ENCODE results near the gene STXBP5. TPM values are rescaled to one million over a fixed set of nuclear protein-coding genes. Genes with fewer than 3 reads are reported as not detected.
"Not testable (repeated sequence)": the region's sequence is repeated elsewhere in the genome, so short reads cannot be mapped to it uniquely, and the experiment has no call there.

Gene STXBP5
- polyA plus RNA-seq, 2 of the 4 experiments (the other 2 are of a cell fraction) = 10.8 to 17.8 TPM

DNA sequence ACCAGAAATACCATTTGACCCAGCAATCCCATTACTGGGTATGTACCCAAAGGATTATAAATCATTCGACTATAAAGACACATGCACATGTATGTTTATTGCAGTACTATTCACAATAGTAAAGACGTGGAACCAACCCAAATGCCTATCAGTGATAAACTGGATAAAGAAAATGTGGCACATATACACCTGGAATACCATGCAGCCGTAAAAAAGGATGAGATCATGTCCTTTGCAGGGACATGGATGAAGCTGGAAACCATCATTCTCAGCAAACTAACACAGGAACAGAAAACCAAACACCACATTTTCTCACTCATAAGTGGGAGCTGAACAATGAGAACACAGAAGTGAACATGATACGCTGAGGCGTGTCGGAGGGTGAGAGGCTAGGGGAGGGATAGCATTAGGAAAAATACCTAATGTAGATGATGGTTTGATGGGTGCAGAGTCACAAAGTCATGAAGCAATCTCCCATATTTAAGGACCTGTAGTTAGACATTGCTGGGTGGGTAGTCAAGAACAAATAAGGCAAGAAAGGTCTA, 50.8 kb downstream of the STXBP5 start:
- H3K9me3 ChIP-seq; H3K4me3 ChIP-seq; H3K4me2 ChIP-seq; H3K27ac ChIP-seq; H3K4me1 ChIP-seq; DNase-seq (ENCODE audit: low read depth in 1 of 2, low spot score in 1 of 2); CTCF ChIA-PET; FAIRE-seq; POLR2A ChIA-PET; ATAC-seq: not testable (repeated sequence)
- WGBS (ENCODE audit: missing lambda C conversion rate) = 94% methylated on average over 6 of the region's 6 CpGs

DNA sequence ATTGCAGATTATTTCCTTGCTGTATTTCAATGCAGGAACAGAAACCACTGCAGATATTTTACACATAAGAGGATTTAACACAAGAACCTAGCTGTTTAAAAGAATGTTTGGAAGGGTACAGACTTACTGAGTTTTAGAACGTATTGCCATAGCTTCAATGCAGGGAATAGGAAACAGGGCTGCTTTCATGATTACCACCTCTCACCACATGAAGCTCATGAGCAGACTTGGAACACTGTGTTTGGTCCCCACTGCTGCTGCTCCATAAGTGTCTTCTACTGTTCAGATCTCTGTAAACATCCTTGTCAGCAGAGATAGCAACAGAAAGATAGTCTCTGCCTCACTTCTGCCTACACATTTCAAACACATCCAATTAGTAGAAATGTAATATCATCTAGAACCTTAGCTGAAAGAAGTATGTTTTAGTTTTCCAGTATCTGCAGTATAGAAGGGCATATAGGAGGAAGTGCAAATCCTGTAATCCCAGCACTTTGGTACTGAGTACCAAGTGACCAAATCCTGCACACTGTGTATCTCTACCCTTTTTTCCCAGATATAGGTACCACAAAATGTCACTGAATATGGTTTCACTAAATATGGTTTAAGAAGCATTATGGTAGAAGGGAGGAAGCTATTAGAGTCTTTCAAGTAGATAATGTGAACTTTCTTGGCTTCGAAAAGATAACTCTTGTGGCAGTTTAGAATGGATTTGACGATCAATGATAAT, 51.9 kb downstream of the STXBP5 start:
- CTCF ChIA-PET = no interaction called here
- WGBS (ENCODE audit: missing lambda C conversion rate) = 83% methylated on average over 3 of the region's 3 CpGs
- TF ChIP-seq KDM5A (IDR thresholded peaks at IDR 0.05) (no peak), EHF (CRISPR knock-in tag; IDR thresholded peaks at IDR 0.05) (no peak), FOSL2 (IDR thresholded peaks at IDR 0.05) (no peak), FOSL2 (CRISPR knock-in tag; IDR thresholded peaks at IDR 0.05) (no peak), HOXA7 (CRISPR knock-in tag; IDR thresholded peaks at IDR 0.05) (no peak), BHLHE40 (IDR thresholded peaks at IDR 0.05; ENCODE audit: low read depth, low read length) (no peak), FOSB (CRISPR knock-in tag; IDR thresholded peaks at IDR 0.05) (no peak), PBX3 (IDR thresholded peaks at IDR 0.05) (no peak), POLR2AphosphoS2 (conservative IDR thresholded peaks at IDR 0.05; ENCODE audit: low read length) (no peak), RAD21 (conservative IDR thresholded peaks at IDR 0.05 in 1 of 2, IDR thresholded peaks at IDR 0.05 in 1 of 2) (no peak), RNF2 (IDR thresholded peaks at IDR 0.05; ENCODE audit: borderline replicate concordance, low read depth) (no peak), TP53 (CRISPR knock-in tag; IDR thresholded peaks at IDR 0.05) (no peak), CHD2 (IDR thresholded peaks at IDR 0.05; ENCODE audit: low read length, partially characterized antibody) (no peak), HOXB5 (CRISPR knock-in tag; IDR thresholded peaks at IDR 0.05) (no peak), ELK1 (IDR thresholded peaks at IDR 0.05; ENCODE audit: low read depth, low read length) (no peak), ZNF302 (CRISPR knock-in tag; IDR thresholded peaks at IDR 0.05) (no peak), CTCF (IDR thresholded peaks at IDR 0.05) (no peak), RARB (CRISPR knock-in tag; IDR thresholded peaks at IDR 0.05) (no peak), POLR2A (IDR thresholded peaks at IDR 0.05; ENCODE audit: low read length) (no peak), GATA3 (IDR thresholded peaks at IDR 0.05; ENCODE audit: borderline replicate concordance) (no peak)
- ATAC-seq = no peak
- Histone ChIP-seq H3K4me2 (no peak overlapping the region), H3K4me1 (no peaks in the 10 kb centered on the region), H3K27ac (no peak overlapping the region), H3K4me3 (no peak overlapping the region), H3K9me3 (no peaks in the 10 kb centered on the region)
- DNase-seq (ENCODE audit: low read depth in 1 of 2, low spot score in 1 of 2) = no peak
- POLR2A ChIA-PET = no interaction called here
- no peak for FAIRE-seq

- POLR2A ChIA-PET = no interaction called here
- TF ChIP-seq CBX2 (IDR thresholded peaks at IDR 0.05; ENCODE audit: borderline replicate concordance, low read depth) (no peak), FOSB (CRISPR knock-in tag; IDR thresholded peaks at IDR 0.05) (no peak), RARB (CRISPR knock-in tag; IDR thresholded peaks at IDR 0.05) (no peak), NR3C1 (IDR thresholded peaks at IDR 0.05) (no peak)
- Histone ChIP-seq H3K4me3 (no peak overlapping the region), H3K9me3 (no peaks in the 10 kb centered on the region), H3K27ac (no peak overlapping the region), H3K4me2 (no peak overlapping the region), H3K4me1 (no peaks in the 10 kb centered on the region)
- DNase-seq (ENCODE audit: low read depth in 1 of 2, low spot score in 1 of 2) (no peak), ATAC-seq (no peak), FAIRE-seq (no peak)
- WGBS (ENCODE audit: missing lambda C conversion rate) = 93% methylated on average over 5 of the region's 5 CpGs
- CTCF ChIA-PET = no interaction called here
Observed at GRCh38 chr6:147257760-147258159, 53.5 kb downstream of the STXBP5 start.

All from A549 (cell line).